Mucosa of rectum (tissue), 2 donors: Measurements from ENCODE around the gene IDS.
"Not testable (repeated sequence)": the region's sequence is repeated elsewhere in the genome, so short reads cannot be mapped to it uniquely, and the experiment has no call there.

Source experiments
- H3K27ac ChIP-seq, 2 donors: one replicate each; pipeline ENCODE4 v1.7.0; 2013; ENCODE audit warnings: inconsistent platforms in 2 of 2, low read depth in 2 of 2, low read length in 2 of 2
- H3K27me3 ChIP-seq, 2 donors: one replicate each; pipeline ENCODE4 v1.7.0; 2013; ENCODE audit warnings: low read length in 2 of 2; ENCODE audit not compliant: control insufficient read depth in 2 of 2, insufficient read depth in 2 of 2
- H3K36me3 ChIP-seq, 2 donors: one replicate each; pipeline ENCODE4 v1.7.0; 2013; ENCODE audit warnings: low read length in 2 of 2; ENCODE audit not compliant: control insufficient read depth in 2 of 2, insufficient read depth in 2 of 2
- H3K4me1 ChIP-seq, 2 donors: one replicate each; pipeline ENCODE4 v1.7.0; 2013; ENCODE audit warnings: low read length in 2 of 2, mild to moderate bottlenecking in 1 of 2; ENCODE audit not compliant: control insufficient read depth in 2 of 2, insufficient read depth in 2 of 2
- H3K4me3 ChIP-seq, 2 donors: one replicate each; pipeline ENCODE4 v1.7.0; 2013; ENCODE audit warnings: low read length in 2 of 2
- H3K9ac ChIP-seq, 2 donors: one replicate each; pipeline ENCODE4 v1.7.0; 2013; ENCODE audit warnings: low read length in 2 of 2, low read depth in 1 of 2, mild to moderate bottlenecking in 1 of 2
- H3K9me3 ChIP-seq, 2 donors: one replicate each; pipeline ENCODE4 v1.7.0; 2013; ENCODE audit warnings: low read length in 2 of 2; ENCODE audit not compliant: control insufficient read depth in 2 of 2
- donor health status: healthy.
- donor health status: Normal muscosa, but diverticular disease.

IDS gene, protein sequence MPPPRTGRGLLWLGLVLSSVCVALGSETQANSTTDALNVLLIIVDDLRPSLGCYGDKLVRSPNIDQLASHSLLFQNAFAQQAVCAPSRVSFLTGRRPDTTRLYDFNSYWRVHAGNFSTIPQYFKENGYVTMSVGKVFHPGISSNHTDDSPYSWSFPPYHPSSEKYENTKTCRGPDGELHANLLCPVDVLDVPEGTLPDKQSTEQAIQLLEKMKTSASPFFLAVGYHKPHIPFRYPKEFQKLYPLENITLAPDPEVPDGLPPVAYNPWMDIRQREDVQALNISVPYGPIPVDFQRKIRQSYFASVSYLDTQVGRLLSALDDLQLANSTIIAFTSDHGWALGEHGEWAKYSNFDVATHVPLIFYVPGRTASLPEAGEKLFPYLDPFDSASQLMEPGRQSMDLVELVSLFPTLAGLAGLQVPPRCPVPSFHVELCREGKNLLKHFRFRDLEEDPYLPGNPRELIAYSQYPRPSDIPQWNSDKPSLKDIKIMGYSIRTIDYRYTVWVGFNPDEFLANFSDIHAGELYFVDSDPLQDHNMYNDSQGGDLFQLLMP

DNA sequence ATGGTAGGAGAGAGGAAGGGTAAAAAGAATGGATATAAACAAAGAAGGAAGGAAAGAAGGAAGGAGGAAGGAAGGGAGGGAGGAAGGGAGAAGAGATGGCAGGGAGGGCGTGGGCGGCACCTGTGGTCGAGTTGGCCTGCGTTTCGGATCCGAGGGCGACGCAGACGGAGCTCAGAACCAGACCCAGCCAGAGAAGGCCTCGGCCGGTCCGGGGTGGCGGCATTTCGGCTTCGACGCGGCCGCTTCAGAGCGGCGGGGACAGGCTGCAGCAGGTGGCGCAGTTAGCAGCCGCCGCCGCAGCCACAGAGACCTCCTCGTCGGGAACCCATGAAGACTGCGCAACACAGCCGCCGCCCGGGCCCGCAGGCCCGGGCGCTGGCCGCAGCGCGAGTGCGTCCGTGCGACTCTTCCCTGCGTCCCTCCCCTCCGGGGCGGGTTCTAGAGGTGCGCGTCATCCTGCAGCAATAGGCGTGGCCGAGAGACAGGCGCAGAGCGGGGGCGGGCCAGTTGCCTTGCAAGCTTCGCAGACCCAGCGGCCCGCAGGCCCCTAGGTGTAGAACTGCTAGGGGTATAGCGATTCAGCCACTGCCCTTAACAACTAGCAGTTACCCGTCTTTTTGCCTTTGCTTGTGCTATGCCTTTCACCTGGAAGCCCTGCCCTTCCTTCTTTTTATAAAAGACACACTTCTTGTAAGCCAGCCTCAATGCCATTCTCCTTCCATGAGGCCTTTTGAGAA, at the start of gene IDS:
TSS of gene IDS (minus strand) at position 392 of the 737 bp plus-strand sequence. CDS start at position 223, 169 bp downstream.
- no peaks in the 10 kb centered on the region for H3K9me3 ChIP-seq
- peaks cover 5 to 14% of the 10 kb centered on the region in 2 donors for H3K36me3 ChIP-seq
- peak within 1 kb of the TSS; percentile 62 to 73 for H3K4me3 ChIP-seq
- H3K4me1 ChIP-seq = peaks cover 0 to 7% of the 10 kb centered on the region in 2 donors
- H3K27ac ChIP-seq = peak within 1 kb of the TSS; percentile 75 to 87
- H3K27me3 ChIP-seq = peaks cover 3% of the 10 kb centered on the region in 2 donors
- peak within 1 kb of the TSS; percentile 70 to 75 for H3K9ac ChIP-seq

DNA sequence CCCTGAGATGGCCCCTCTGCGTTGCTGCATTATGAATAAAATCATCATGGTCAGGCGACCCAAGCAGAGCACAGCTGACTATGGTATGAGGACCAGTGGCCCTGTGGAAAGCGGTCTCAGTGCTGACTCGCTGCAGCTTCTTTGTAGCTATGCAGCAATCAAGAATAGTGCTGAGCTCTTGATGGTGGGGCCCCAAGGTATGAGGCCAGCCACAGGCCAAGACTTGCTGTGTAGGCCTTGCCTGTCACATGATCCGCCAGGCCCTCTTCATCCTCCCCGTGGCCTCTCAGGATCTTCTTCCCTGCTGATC, 46.8 kb upstream of the IDS start:
- H3K27me3 ChIP-seq, H3K9ac ChIP-seq, H3K4me3 ChIP-seq, H3K9me3 ChIP-seq, H3K27ac ChIP-seq, H3K36me3 ChIP-seq, H3K4me1 ChIP-seq: not testable (repeated sequence)

DNA sequence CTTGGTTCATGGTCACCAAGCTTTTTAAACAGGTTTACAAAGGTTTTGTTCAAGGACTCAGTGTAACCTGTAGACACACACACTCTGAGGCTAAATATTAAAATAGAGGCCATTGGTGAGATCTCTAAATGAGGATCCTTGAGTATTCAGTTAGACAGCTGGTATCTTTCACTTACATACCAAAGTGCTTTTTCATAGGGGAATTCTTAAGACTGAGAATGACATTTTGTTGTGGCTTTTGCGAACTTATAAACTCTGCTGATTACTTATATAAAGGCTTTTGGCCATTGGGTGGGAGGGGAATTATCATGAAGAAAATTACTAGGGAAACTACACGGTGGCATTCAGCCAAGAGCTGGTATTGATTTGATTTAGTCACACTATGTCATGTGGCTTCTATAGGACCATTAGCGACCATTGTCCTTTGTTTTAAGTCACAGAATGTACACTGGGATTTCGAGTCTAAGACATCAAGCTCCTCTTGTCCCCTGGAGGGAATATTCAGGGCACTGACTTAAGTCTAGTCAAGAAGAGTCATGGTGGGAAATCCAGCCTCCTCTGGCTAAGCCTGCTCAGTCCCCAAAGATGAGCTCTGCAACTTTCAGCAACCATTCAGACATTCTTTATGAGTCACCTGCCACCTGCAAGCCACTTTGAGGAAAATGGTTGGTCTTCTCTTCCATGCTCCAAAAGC, 46.3 kb upstream of the IDS start:
- not testable (repeated sequence) for H3K27me3 ChIP-seq, H3K4me1 ChIP-seq, H3K9ac ChIP-seq, H3K36me3 ChIP-seq, H3K27ac ChIP-seq, H3K9me3 ChIP-seq, H3K4me3 ChIP-seq

DNA sequence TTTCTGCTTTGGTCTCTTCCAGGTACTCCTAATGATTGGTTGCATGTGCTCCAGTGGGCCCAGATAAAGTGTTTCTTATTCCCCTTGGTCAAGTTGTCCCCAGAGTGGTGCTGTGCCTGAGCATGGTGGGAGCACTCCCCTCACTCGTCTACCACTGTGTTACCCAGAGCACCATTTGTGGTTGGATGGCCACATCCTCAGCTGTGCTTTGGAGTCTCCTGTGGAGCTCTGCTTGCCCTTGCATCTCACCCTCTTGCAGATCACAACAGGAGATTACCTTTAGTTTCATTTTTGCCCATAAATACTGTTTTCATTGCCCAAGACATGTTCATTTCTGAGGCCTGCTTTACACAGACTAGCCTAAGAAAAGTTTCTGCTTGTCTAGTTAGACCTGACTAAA, 45.3 kb upstream of the IDS start:
- not testable (repeated sequence) for H3K4me3 ChIP-seq, H3K9me3 ChIP-seq, H3K9ac ChIP-seq, H3K4me1 ChIP-seq, H3K36me3 ChIP-seq, H3K27me3 ChIP-seq, H3K27ac ChIP-seq

DNA sequence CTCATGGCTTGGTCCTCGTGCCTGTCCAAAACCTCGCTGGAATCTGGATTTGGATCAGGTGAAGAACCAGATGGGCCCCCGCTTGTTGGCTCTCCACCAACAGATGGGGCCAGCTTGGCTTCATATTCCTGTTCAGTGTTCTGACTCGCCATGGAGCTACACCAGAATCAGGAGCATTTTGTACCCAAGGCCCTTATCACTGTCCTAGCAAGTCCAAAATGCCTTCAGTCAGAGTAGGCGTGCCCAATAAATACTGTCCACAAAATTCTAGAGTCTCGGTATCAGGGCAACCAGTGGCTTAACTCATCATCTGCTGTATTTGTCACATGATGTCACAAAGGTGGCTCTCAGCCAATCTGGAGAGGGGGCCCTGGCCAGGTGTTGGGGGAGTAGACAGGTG, 44.6 kb upstream of the IDS start, which contains the start of gene HSFX3:
TSS of gene HSFX3 (minus strand) at position 224 of the 400 bp plus-strand sequence. CDS start at position 152, 72 bp downstream.
- H3K36me3 ChIP-seq, H3K4me3 ChIP-seq, H3K27ac ChIP-seq, H3K9ac ChIP-seq, H3K9me3 ChIP-seq, H3K4me1 ChIP-seq, H3K27me3 ChIP-seq: not testable (repeated sequence)

DNA sequence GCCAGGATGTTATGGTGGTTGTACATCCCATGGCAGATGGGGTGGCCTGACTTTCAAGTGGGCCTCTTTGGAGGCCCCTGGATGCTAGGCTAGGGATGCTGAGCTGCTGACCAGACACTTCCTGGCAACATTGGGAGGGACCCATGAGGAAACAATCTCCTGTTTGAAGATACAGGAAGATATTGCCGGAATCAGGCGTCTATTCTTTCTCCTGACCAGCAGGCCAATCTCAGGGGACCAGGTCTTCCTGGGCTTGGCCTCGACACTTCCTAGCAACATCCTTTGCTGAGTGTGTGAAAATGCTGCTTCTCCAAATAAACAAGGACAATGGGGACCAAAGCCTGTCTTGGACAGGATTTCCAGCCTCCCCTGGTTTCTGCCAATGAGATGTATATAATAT, 42.7 kb upstream of the IDS start:
- not testable (repeated sequence) for H3K9me3 ChIP-seq, H3K36me3 ChIP-seq, H3K27ac ChIP-seq, H3K9ac ChIP-seq, H3K27me3 ChIP-seq, H3K4me1 ChIP-seq, H3K4me3 ChIP-seq

DNA sequence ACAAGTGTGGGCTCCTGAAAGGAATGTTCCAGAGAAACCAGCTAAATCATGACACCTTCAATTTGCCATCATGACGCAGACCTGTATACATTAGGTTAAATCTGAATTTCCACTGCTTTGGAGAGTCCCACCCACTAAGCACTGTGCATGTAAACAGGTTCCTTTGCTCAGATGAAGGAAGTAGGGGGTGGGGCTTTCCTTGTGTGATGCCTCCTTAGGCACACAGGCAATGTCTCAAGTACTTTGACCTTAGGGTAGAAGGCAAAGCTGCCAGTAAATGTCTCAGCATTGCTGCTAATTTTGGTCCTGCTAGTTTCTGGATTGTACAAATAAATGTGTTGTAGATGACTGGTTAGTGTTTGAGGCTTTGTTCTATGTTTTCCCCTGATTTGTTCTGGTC, 41.9 kb upstream of the IDS start:
- not testable (repeated sequence) for H3K4me1 ChIP-seq, H3K4me3 ChIP-seq, H3K27ac ChIP-seq, H3K27me3 ChIP-seq, H3K9ac ChIP-seq, H3K36me3 ChIP-seq, H3K9me3 ChIP-seq

DNA sequence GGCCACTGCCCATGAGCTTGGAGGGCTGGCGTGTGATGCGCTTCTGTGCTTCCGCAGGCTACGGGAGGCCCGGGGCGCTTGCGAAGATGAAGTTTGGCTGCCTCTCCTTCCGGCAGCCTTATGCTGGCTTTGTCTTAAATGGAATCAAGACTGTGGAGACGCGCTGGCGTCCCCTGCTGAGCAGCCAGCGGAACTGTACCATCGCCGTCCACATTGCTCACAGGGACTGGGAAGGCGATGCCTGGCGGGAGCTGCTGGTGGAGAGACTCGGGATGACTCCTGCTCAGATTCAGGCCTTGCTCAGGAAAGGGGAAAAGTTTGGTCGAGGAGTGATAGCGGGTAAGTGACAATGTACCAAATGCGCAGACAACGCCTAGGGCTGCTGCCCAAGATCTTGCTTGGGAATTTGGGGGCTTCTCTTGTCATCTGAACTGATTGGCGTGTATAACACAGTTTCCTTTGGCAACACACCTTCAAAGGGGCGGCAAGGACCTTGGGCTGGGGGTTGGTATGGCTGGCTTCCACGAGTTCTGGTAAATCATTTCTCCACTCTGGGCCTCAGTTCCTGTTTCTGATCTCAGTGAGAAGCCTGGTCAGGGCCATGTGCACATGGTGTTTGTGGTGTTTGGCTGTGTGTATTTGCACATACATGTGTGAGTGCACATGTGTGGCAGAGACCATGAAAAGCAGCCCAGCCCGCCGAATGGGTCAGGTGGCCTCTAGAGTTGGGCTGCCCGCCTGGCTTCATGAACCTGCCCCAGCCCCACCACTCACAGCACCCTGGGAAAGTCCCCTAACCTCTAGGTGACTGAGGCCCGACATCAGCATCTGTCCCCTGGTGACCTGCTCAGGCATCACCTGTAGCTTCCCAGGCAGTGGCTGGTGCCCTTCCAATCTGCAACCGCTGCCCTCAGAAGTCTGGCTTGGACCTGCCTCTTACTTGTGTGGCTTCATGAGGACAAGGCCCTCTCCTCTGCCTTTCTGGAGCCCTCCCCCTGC, 40.7 kb upstream of the IDS start:
- H3K27me3 ChIP-seq, H3K36me3 ChIP-seq, H3K4me3 ChIP-seq, H3K9ac ChIP-seq, H3K4me1 ChIP-seq, H3K27ac ChIP-seq, H3K9me3 ChIP-seq: not testable (repeated sequence)

DNA sequence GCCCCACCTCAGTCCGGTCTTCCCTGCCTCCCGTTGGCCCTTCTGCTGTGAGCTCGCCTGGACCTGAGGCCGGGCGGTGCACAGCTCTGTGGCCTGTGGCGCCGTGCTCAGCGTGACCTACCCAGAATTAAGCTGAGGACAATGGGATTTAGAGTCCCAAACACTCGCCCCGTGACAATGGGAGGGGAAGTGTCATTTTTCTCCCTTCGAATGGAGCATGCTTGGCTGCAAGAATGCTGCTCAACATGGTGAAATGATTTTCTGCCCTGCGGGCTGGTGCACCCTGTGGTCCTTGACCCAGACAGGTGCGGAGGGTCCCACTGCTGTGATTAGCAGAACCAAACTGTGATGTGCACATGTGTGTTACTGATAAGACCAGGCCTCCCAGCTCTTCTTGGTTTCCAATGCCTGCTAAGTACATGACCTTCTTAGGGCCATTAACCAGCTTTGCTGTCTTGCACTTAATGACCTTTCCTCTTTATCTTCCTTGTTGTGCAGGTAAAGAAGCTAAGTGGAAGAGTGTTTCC, 36.5 kb upstream of the IDS start:
- Histone ChIP-seq H3K9ac (peak overlapping the region; percentile 76 to 88), H3K4me3 (peak overlapping the region; percentile 77 to 81), H3K4me1 (peaks cover 4 to 7% of the 10 kb centered on the region in 2 donors), H3K36me3 (no peaks in the 10 kb centered on the region), H3K27me3 (no peaks in the 10 kb centered on the region), H3K27ac (peak overlapping the region; percentile 92 to 95), H3K9me3 (no peaks in the 10 kb centered on the region)
